Right atrium auricular region (tissue), 2 donors: ENCODE data around the gene ATP13A5. TPM values are rescaled to one million over a fixed set of nuclear protein-coding genes. Genes with fewer than 3 reads are reported as not detected.

Source experiments
- DNase-seq: peaks from one replicate; pipeline ENCODE4 v3.0.0-alpha.2; 2019; ENCODE audit warnings: low spot score
- H3K27ac ChIP-seq, 2 donors: fragments of 200-600 bp; sonication (generic); 1 replicate in 1 of 2; 2 replicates in 1 of 2; pipeline ENCODE4 v1.5.1; 2016 to 2019
- H3K27me3 ChIP-seq, 2 donors: fragments of 200-600 bp; sonication (generic); one replicate each; pipeline versions ENCODE4 v1.5.1 to v1.6.0; 2017 to 2019
- H3K36me3 ChIP-seq: fragments of 200-600 bp; sonication (generic); one replicate; pipeline ENCODE4 v1.5.1; 2016
- H3K4me1 ChIP-seq, 2 donors: fragments of 200-600 bp; sonication (generic); one replicate each; pipeline versions ENCODE4 v1.5.1 to v1.6.0; 2017 to 2019
- H3K4me3 ChIP-seq, 2 donors: fragments of 200-600 bp; sonication (generic); 1 replicate in 1 of 2; 2 replicates in 1 of 2; pipeline ENCODE4 v1.5.1; 2017 to 2019; ENCODE audit warnings: mild to moderate bottlenecking in 1 of 2, moderate library complexity in 1 of 2
- H3K9me3 ChIP-seq, 2 donors: fragments of 200-600 bp; sonication (generic); one replicate each; pipeline ENCODE4 v1.5.1; 2019
- total RNA-seq, 2 donors: library from RNA; depleted of rRNA; stranded (reverse); fragments of >200 nt; gene quantifications; one replicate each; pipeline ENCODE4 v1.1.0, GENCODE V29; 2016
- TF ChIP-seq, protein P1 (sequence below), 2 donors: fragments of 200-600 bp; sonication (generic); IDR thresholded peaks; one replicate each; pipeline ENCODE4 v1.5.1; 2019; ENCODE audit warnings: antibody characterized with exemption in 2 of 2

Gene ATP13A5
- total RNA-seq, 2 donors from 2014 or later: not detected

DNA sequence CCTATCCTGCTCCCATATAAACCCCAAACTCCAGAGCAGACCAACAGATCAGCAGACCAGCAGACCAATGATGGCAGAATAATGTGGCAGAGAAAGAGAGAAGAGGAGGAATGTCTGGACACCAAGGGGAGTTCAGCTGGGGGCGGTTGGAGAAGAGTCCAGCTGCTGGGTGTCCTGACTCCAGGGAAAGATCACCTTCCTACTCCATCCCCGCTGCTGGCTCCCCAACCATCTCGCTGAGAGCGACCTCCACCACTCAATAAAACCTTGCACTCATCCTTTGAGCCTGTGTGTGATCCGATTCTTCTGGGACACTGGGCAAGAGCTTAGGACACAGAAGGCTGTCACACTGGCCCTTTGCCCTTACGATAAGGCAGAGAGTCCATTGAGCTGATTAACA, 150.3 kb downstream of the ATP13A5 start:
- Histone ChIP-seq H3K4me1 (no peaks in the 10 kb centered on the region), H3K9me3 (no peaks in the 10 kb centered on the region), H3K36me3 (no peaks in the 10 kb centered on the region), H3K4me3 (no peak overlapping the region), H3K27me3 (no peaks in the 10 kb centered on the region), H3K27ac (no peak overlapping the region)
- TF ChIP-seq, protein P1, sequence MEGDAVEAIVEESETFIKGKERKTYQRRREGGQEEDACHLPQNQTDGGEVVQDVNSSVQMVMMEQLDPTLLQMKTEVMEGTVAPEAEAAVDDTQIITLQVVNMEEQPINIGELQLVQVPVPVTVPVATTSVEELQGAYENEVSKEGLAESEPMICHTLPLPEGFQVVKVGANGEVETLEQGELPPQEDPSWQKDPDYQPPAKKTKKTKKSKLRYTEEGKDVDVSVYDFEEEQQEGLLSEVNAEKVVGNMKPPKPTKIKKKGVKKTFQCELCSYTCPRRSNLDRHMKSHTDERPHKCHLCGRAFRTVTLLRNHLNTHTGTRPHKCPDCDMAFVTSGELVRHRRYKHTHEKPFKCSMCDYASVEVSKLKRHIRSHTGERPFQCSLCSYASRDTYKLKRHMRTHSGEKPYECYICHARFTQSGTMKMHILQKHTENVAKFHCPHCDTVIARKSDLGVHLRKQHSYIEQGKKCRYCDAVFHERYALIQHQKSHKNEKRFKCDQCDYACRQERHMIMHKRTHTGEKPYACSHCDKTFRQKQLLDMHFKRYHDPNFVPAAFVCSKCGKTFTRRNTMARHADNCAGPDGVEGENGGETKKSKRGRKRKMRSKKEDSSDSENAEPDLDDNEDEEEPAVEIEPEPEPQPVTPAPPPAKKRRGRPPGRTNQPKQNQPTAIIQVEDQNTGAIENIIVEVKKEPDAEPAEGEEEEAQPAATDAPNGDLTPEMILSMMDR (IDR thresholded peaks at IDR 0.05): no peak
- no peak for DNase-seq

DNA sequence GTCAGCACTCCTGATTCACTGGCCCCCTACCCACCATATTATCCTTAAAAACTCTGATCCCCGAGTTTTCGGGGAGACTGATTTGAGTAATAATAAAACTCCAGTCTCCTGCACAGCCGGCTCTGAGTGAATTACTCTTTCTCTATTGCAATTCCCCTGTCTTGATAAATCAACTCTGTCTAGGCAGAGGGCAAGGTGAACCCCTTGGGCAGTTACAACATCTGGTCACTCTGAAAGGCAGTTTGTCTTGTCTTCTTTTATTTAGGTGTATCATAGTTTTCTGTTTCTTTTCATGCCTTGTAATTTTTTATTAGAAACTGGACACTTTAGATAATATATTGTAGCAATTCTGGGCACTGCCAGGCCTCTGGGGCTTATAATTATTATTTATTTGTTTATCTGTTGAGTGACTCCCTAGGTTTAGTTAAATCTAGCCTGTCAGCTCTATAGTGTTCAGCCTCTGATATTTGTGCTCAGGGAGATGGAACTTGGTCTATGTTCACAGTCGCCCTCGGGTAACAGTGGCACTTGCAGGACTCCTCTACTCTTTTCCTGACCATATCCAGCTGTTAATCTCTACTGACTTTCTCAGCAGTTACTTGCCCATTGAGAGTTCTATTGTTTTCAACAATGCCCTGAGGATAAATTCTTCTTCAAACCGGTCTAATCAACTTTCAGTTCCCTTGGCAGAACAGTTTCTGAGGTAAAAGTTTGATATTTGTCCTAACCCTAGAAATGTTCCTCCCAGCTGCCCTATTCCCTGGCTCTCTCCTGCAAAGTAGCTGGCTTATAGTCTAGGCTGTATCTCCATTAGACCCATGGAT, 153.0 kb downstream of the ATP13A5 start:
- no peaks in the 10 kb centered on the region for H3K36me3 ChIP-seq
- no peaks in the 10 kb centered on the region for H3K27me3 ChIP-seq
- no peaks in the 10 kb centered on the region for H3K9me3 ChIP-seq
- TF ChIP-seq, protein P1 (IDR thresholded peaks at IDR 0.05): no peak
- DNase-seq: no peak
- H3K27ac ChIP-seq: no peak overlapping the region
- H3K4me1 ChIP-seq: no peaks in the 10 kb centered on the region
- H3K4me3 ChIP-seq: no peak overlapping the region

Other genes starting within 250 kb of the ATP13A5 start
- 10 to 100 TPM; 10.3 to 11.2 TPM for gene PLAAT1, start 137.5 kb downstream of the ATP13A5 start, total RNA-seq
- not detected for gene ATP13A4, start 176.1 kb upstream of the ATP13A5 start, total RNA-seq
- gene OPA1, start 214.5 kb upstream of the ATP13A5 start, total RNA-seq: 10 to 100 TPM; 36.4 to 71.6 TPM